Omental fat pad (tissue), 4 donors: ENCODE measurements around the gene THUMPD2. TPM values are rescaled to one million over a fixed set of nuclear protein-coding genes. Genes with fewer than 3 reads are reported as not detected.

Source experiments
- ATAC-seq: fragments of 150-250 bp; one replicate; pipeline ENCODE4 v1.9.1; 2016; ENCODE audit warnings: mild to moderate bottlenecking, moderate library complexity; ENCODE audit not compliant: low FRiP score
- DNase-seq: peaks from one replicate; pipeline ENCODE4 v3.0.0-alpha.2; 2019; ENCODE audit warnings: low spot score
- total RNA-seq, 4 donors: library from RNA; depleted of rRNA; stranded (reverse); fragments of >200 nt; gene quantifications; one replicate each; pipeline ENCODE4 v1.1.0, GENCODE V29; 2016
- TF ChIP-seq, protein P1 (sequence below), 3 donors: fragments of 450-650 bp; IDR thresholded peaks; one replicate each; pipeline ENCODE4 v1.5.1; 2016 to 2017; ENCODE audit warnings: antibody characterized with exemption in 3 of 3, mild to moderate bottlenecking in 3 of 3, moderate library complexity in 2 of 3

The THUMPD2 gene
- total RNA-seq, 4 donors from 2014 or later = 8.1 to 15.4 (median 8.8) TPM

DNA sequence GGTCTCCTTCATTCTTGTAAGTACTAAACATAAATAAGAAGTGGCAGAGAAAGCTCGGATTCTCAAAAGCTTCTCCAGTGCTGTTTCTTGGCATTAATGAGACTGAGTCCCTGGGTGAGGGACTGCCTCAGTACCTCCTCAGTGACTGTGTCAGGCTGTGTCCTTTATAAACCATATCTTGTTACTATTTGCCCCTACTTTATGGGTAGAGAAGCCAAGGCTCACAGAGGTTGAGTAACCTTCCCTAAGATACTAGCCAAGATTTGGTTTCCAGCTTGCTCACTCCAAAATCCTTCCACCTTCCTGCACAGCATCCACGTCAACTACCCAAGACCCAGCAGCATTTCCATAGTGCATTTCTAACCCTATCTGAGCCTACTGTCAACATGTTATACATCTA lies 55.6 kb downstream of the THUMPD2 start:
- no peak for ATAC-seq
- DNase-seq = no peak
- TF ChIP-seq, protein P1, sequence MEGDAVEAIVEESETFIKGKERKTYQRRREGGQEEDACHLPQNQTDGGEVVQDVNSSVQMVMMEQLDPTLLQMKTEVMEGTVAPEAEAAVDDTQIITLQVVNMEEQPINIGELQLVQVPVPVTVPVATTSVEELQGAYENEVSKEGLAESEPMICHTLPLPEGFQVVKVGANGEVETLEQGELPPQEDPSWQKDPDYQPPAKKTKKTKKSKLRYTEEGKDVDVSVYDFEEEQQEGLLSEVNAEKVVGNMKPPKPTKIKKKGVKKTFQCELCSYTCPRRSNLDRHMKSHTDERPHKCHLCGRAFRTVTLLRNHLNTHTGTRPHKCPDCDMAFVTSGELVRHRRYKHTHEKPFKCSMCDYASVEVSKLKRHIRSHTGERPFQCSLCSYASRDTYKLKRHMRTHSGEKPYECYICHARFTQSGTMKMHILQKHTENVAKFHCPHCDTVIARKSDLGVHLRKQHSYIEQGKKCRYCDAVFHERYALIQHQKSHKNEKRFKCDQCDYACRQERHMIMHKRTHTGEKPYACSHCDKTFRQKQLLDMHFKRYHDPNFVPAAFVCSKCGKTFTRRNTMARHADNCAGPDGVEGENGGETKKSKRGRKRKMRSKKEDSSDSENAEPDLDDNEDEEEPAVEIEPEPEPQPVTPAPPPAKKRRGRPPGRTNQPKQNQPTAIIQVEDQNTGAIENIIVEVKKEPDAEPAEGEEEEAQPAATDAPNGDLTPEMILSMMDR (IDR thresholded peaks at IDR 0.05) = no peak

DNA sequence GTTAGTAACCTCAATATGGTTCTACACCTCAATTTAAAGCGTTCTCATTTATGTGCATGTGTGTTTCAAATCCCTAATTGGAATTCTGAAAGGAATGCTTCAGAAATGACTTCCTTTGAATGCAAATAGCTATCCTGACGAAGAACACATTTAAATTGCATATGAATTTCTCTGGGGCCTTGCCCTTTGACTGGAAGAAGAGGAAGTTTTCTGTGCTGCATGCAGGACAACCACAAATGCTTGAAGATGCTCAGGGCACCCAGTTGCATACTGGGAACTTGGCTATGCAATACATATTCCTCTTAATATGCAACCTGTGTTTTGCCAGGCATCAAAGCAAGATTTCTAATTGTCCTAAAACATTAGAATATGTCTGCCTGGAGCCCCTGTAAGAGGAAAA lies 58.1 kb downstream of the THUMPD2 start:
- TF ChIP-seq, protein P1 (IDR thresholded peaks at IDR 0.05) = no peak
- no peak for DNase-seq
- no peak for ATAC-seq

DNA sequence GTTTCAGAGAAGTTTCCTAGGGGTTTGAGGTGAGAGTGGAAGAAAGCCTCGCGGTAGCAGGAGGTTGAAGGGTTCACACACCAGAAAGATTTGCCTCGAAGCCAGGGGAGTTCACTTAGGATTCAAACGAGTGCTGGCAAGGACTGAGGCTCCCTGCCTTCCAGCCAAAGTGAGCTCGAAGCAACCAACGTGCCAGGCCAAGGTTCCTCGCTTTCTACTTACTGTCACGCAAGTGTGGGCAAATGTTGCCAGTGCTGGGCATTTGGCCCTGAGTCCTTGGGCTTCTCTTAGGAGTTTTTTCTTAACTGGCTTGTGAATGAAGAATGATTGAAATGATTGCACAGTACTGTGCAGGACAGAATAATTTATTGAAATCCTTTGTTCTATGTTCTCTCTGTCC lies 59.7 kb downstream of the THUMPD2 start:
- no peak for ATAC-seq
- no peak for DNase-seq
- TF ChIP-seq, protein P1 (IDR thresholded peaks at IDR 0.05) = no peak

DNA sequence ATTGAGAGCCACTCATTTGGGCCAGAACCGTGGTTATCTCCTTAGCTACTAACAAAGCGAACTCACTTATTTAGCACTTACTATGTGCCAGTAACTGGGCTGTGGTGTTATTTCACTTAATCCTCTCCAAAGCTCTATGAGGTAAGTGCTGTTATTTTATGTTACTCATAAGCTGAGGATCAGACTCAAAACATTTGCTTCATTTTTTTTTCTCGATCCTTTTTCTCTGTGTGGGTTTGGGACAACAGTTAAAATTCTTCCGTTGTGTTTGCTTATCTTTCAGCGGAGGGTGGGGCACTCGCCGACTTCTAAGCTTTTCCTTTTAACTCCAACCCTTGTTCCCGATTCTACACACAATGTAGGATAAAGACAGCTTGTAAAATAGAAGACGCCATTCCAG lies 60.6 kb downstream of the THUMPD2 start:
- TF ChIP-seq, protein P1 (IDR thresholded peaks at IDR 0.05) = no peak
- no peak for DNase-seq
- no peak for ATAC-seq

DNA sequence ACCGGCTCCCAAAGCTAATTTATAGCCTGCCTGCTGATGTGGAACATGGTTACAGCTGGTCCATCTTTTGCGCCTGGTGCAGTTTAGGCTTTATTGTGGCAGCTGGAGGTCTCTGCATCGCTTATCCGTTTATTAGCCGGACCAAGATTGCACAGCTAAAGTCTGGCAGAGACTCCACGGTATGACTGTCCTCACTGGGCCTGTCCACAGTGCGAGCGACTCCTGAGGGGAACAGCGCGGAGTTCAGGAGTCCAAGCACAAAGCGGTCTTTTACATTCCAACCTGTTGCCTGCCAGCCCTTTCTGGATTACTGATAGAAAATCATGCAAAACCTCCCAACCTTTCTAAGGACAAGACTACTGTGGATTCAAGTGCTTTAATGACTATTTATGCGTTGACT lies 62.0 kb downstream of the THUMPD2 start:
- no peak for DNase-seq
- ATAC-seq = no peak
- TF ChIP-seq, protein P1 (IDR thresholded peaks at IDR 0.05) = no peak

DNA sequence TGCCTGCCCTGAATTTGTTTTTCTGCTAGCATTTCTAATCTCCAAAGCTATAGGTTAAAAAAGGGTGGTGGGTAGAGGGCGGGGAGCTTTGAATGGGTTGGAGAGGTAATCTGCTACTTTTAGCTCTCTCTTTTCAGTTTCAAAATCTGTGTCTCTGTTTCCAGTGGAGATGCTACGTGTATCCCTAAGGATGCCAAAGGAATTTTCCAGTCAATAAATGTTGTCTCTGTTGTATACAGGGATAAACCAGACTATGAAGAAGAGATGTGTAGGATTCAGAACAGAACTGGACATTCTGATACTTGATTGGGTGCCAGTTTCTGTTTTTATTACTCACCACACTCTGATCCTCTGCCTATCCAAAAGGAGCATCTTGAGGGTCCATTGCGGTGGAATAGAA lies 63.2 kb downstream of the THUMPD2 start:
- ATAC-seq = no peak
- TF ChIP-seq, protein P1 (IDR thresholded peaks at IDR 0.05) = no peak
- no peak for DNase-seq

DNA sequence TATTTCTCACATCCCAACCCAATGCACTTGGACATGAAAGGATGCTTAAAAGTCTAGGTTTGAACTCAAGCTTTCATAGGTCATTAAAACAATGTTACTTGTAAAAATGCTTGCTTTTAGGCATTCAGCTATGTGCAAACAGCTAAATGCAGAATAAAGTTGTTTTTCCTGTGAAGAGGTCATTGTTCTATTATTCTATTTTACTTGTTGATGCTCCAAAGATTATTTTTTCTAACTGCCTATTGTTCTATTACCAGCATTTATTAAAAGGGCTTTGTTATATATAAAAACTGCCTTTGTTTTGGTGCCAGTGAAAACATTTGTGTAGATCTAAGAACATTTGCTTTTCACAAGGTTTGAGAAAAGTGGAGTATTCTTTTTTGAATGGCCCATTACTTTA lies 64.0 kb downstream of the THUMPD2 start:
- DNase-seq (no peak), ATAC-seq (no peak)
- TF ChIP-seq, protein P1 (IDR thresholded peaks at IDR 0.05) = no peak
